ENCODE data around the gene TNP1. TPM values are rescaled to one million over a fixed set of nuclear protein-coding genes. Genes with fewer than 3 reads are reported as not detected.

The TNP1 gene
- total RNA-seq, 1 donor from 2014 or later, result not detected

- ATAC-seq, result no peak
- no peak for DNase-seq (ENCODE audit: missing footprints)
- intact Hi-C loops (cut with DNase I), result loop anchor here (5.0 kb wide), 1 partner anchor 154 kb away; the partner anchor contains the start of gene IGFBP5
Measured at GRCh38 chr2:216851486-216852090, 8.3 kb downstream of the TNP1 start.

- no peak for ATAC-seq
- DNase-seq (ENCODE audit: missing footprints), result no peak
- intact Hi-C loops (cut with DNase I), result loop anchor here (5.0 kb wide), 1 partner anchor 153 kb away; the partner anchor contains the start of gene IGFBP5
Measured at GRCh38 chr2:216850665-216851322, 9.1 kb downstream of the TNP1 start.

- ATAC-seq (peak; percentile 80), DNase-seq (ENCODE audit: missing footprints) (peak; percentile 66)
- intact Hi-C loops (cut with DNase I), result loop anchor here (5.0 kb wide), 1 partner anchor 153 kb away; the partner anchor contains the start of gene IGFBP5
Measured at GRCh38 chr2:216849987-216850386, 9.9 kb downstream of the TNP1 start.

GRCh38 chr2:216845426-216845825, 14.4 kb downstream of the TNP1 start:
- DNase-seq (ENCODE audit: missing footprints) (no peak), ATAC-seq (no peak)
- intact Hi-C loops (cut with DNase I), result no loop called here

- ATAC-seq (peak; percentile 82), DNase-seq (ENCODE audit: missing footprints) (peak; percentile 73)
- intact Hi-C loops (cut with DNase I), result no loop called here
Measured at GRCh38 chr2:216842636-216843035, 17.2 kb downstream of the TNP1 start.

GRCh38 chr2:216839688-216840087, 20.2 kb downstream of the TNP1 start:
- intact Hi-C loops (cut with DNase I), result no loop called here
- ATAC-seq (no peak), DNase-seq (ENCODE audit: missing footprints) (no peak)

- DNase-seq (ENCODE audit: missing footprints) (no peak), ATAC-seq (peak; percentile 58)
- intact Hi-C loops (cut with DNase I), result no loop called here
Measured at GRCh38 chr2:216838151-216838550, 21.7 kb downstream of the TNP1 start.

- no peak for ATAC-seq
Measured at GRCh38 chr2:216837740-216838139, 22.1 kb downstream of the TNP1 start.

GRCh38 chr2:216833061-216833460, 26.8 kb downstream of the TNP1 start:
- peak; percentile 53 for ATAC-seq
- DNase-seq (ENCODE audit: missing footprints), result no peak
- intact Hi-C loops (cut with DNase I), result loop anchor here (5.0 kb wide), 1 partner anchor 136 kb away; the partner anchor contains the start of gene IGFBP5

More at GRCh38 chr2:216837740-216838139, 22.1 kb downstream of the TNP1 start:
- DNase-seq (ENCODE audit: missing footprints), result no peak
- intact Hi-C loops (cut with DNase I), result no loop called here

GRCh38 chr2:216830346-216830745, 29.5 kb downstream of the TNP1 start:
- DNase-seq (ENCODE audit: missing footprints), result no peak
- intact Hi-C loops (cut with DNase I), result loop anchor here (5.0 kb wide), 1 partner anchor 133 kb away; the partner anchor contains the start of gene IGFBP5
- ATAC-seq, result no peak

GRCh38 chr2:216829533-216829932, 30.3 kb downstream of the TNP1 start:
- intact Hi-C loops (cut with DNase I), result no loop called here
- ATAC-seq, result peak; percentile 94
- peak; percentile 88 for DNase-seq (ENCODE audit: missing footprints)

- DNase-seq (ENCODE audit: missing footprints) (no peak), ATAC-seq (no peak)
- intact Hi-C loops (cut with DNase I), result no loop called here
Measured at GRCh38 chr2:216827073-216827720, 32.7 kb downstream of the TNP1 start.

GRCh38 chr2:216822470-216822869, 37.4 kb downstream of the TNP1 start:
- no peak for ATAC-seq
- intact Hi-C loops (cut with DNase I), result no loop called here

GRCh38 chr2:216820709-216821108, 39.2 kb downstream of the TNP1 start:
- no peak for DNase-seq (ENCODE audit: missing footprints)
- intact Hi-C loops (cut with DNase I), result no loop called here
- ATAC-seq, result no peak

More at GRCh38 chr2:216822470-216822869, 37.4 kb downstream of the TNP1 start:
- no peak for DNase-seq (ENCODE audit: missing footprints)

- ATAC-seq (no peak), DNase-seq (ENCODE audit: missing footprints) (no peak)
- intact Hi-C loops (cut with DNase I), result no loop called here
Measured at GRCh38 chr2:216819766-216820165, 40.1 kb downstream of the TNP1 start.

- ATAC-seq, result no peak
- intact Hi-C loops (cut with DNase I), result no loop called here
- no peak for DNase-seq (ENCODE audit: missing footprints)
Measured at GRCh38 chr2:216819055-216819454, 40.8 kb downstream of the TNP1 start.

GRCh38 chr2:216810399-216811160, 49.3 kb downstream of the TNP1 start:
- ATAC-seq, result no peak
- DNase-seq (ENCODE audit: missing footprints), result no peak
- intact Hi-C loops (cut with DNase I), result no loop called here

Measured in Right ventricle myocardium inferior (tissue), 1 donor.